OCI-LY3 (cell line): ENCODE measurements around the gene RBP4.

Source experiments
- H2AFZ ChIP-seq: fragments of 200-600, 300-600 bp; shearing (Covaris generic); 2 replicates; pipeline ENCODE4 v1.6.0; 2014; ENCODE audit warnings: antibody characterized with exemption, low read depth, low read length
- H3K27ac ChIP-seq: fragments of 200-600, 300-600 bp; sonication (generic); 2 replicates; pipeline ENCODE4 v1.5.1; 2014; ENCODE audit warnings: mild to moderate bottlenecking, low read length, moderate library complexity, mixed read lengths
- H3K27me3 ChIP-seq: fragments of 200-600, 300-600 bp; sonication (generic); 2 replicates; pipeline ENCODE4 v1.6.1; 2014; ENCODE audit warnings: low read depth, low read length, mixed read lengths
- H3K36me3 ChIP-seq: fragments of 200-600, 300-600 bp; sonication (generic); replicated peaks from 2 replicates; pipeline ENCODE3; 2014; ENCODE audit warnings: low read depth, low read length, mixed read lengths
- H3K4me1 ChIP-seq: fragments of 300-600, 200-600 bp; sonication (generic); 2 replicates; pipeline ENCODE4 v1.6.1; 2014; ENCODE audit warnings: low read length, mixed read lengths
- H3K4me2 ChIP-seq: fragments of 200-600, 300-600 bp; sonication (generic); 2 replicates; pipeline ENCODE4 v1.6.1; 2014; ENCODE audit warnings: low read length, mixed read lengths
- H3K4me3 ChIP-seq: fragments of 300-600, 200-600 bp; sonication (generic); 2 replicates; pipeline ENCODE4 v1.5.1; 2014; ENCODE audit warnings: antibody characterized with exemption, mild to moderate bottlenecking, low read length, moderate library complexity
- H3K79me2 ChIP-seq: fragments of 300-600, 200-600 bp; shearing (Covaris generic); 2 replicates; pipeline ENCODE4 v1.6.1; 2014; ENCODE audit warnings: mild to moderate bottlenecking, low read length, mixed read lengths
- H3K9ac ChIP-seq: fragments of 300-600, 200-600 bp; shearing (Covaris generic); 2 replicates; pipeline ENCODE4 v1.6.0; 2014; ENCODE audit warnings: mild to moderate bottlenecking, low read length, moderate library complexity
- H3K9me3 ChIP-seq: fragments of 200-600, 300-600 bp; shearing (Covaris generic); 2 replicates; pipeline ENCODE4 v1.6.1; 2014; ENCODE audit warnings: low read length, mixed read lengths; ENCODE audit not compliant: insufficient read depth
- H4K20me1 ChIP-seq: fragments of 200-600, 300-600 bp; sonication (generic); 2 replicates; pipeline ENCODE4 v1.6.1; 2016; ENCODE audit warnings: low read length, mixed read lengths; ENCODE audit not compliant: insufficient read depth
- EZH2phosphoT487 ChIP-seq: fragments of 200-600 bp; shearing (Covaris generic); IDR thresholded peaks from 2 replicates; pipeline ENCODE4 v1.6.1; 2018; ENCODE audit warnings: antibody characterized with exemption, mixed run types, low read depth
- TF ChIP-seq, protein P1 (sequence below): fragments of 200-600, 300-600 bp; sonication (generic); IDR thresholded peaks from 2 replicates; pipeline ENCODE4 v1.5.1; 2014; ENCODE audit warnings: antibody characterized with exemption, low read length, low read depth

The RBP4 gene

DNA sequence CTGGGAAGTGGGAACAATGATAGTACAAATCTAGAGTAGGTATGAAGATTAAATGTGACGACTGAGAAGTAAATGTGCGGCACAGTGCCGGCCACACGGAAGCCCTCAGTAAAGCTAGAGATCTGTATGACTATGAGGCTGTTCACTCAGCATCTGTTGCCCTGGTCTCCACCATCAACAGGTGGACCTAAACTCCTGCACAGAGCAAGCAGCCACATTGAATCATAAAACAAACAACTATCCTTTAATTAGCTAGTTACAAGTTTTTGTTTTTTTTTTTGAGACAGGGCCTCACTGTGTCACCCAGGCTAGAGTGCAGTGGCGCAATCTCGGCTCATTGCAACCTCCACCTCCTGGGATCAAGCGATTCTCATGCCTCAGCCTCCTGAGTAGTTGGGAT lies 16.6 kb downstream of the RBP4 start:
- H3K27ac ChIP-seq = no peak overlapping the region
- H3K79me2 ChIP-seq = no peaks in the 10 kb centered on the region
- no peaks in the 10 kb centered on the region for H3K27me3 ChIP-seq
- no peak overlapping the region for H3K9ac ChIP-seq
- H4K20me1 ChIP-seq = no peaks in the 10 kb centered on the region
- H3K4me2 ChIP-seq = no peak overlapping the region
- TF ChIP-seq, protein P1, sequence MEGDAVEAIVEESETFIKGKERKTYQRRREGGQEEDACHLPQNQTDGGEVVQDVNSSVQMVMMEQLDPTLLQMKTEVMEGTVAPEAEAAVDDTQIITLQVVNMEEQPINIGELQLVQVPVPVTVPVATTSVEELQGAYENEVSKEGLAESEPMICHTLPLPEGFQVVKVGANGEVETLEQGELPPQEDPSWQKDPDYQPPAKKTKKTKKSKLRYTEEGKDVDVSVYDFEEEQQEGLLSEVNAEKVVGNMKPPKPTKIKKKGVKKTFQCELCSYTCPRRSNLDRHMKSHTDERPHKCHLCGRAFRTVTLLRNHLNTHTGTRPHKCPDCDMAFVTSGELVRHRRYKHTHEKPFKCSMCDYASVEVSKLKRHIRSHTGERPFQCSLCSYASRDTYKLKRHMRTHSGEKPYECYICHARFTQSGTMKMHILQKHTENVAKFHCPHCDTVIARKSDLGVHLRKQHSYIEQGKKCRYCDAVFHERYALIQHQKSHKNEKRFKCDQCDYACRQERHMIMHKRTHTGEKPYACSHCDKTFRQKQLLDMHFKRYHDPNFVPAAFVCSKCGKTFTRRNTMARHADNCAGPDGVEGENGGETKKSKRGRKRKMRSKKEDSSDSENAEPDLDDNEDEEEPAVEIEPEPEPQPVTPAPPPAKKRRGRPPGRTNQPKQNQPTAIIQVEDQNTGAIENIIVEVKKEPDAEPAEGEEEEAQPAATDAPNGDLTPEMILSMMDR = no peak
- no peak for TF ChIP-seq EZH2phosphoT487
- no peak overlapping the region for H2AFZ ChIP-seq
- H3K4me3 ChIP-seq = no peak overlapping the region
- H3K4me1 ChIP-seq = no peaks in the 10 kb centered on the region
- no peaks in the 10 kb centered on the region for H3K9me3 ChIP-seq
- no peaks in the 10 kb centered on the region for H3K36me3 ChIP-seq

DNA sequence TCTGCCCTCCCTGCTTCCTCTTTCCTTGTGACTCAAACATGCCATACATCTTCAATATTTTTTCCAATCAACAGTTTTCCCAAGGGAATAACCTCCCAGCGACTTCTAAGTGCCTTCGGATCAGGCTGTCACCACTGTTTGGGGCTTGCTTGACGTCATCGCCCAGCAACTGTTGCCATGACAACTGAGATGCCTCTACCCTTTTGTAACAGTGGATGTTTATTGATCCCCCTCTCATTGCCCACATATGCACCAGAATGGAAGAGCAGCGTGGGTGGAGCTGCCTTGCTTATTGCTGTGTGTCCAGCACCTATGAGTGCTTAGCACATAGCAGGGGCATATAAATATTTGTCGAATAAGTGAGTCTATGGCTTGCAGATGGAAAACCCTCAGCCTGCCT lies 20.2 kb downstream of the RBP4 start:
- Histone ChIP-seq H3K9me3 (no peaks in the 10 kb centered on the region), H2AFZ (no peak overlapping the region), H3K9ac (no peak overlapping the region), H3K4me3 (no peak overlapping the region), H3K36me3 (no peaks in the 10 kb centered on the region), H3K4me1 (no peaks in the 10 kb centered on the region), H4K20me1 (no peaks in the 10 kb centered on the region), H3K4me2 (no peak overlapping the region), H3K27me3 (no peaks in the 10 kb centered on the region), H3K79me2 (no peaks in the 10 kb centered on the region), H3K27ac (no peak overlapping the region)
- TF ChIP-seq EZH2phosphoT487 = no peak
- TF ChIP-seq, protein P1 = no peak

DNA sequence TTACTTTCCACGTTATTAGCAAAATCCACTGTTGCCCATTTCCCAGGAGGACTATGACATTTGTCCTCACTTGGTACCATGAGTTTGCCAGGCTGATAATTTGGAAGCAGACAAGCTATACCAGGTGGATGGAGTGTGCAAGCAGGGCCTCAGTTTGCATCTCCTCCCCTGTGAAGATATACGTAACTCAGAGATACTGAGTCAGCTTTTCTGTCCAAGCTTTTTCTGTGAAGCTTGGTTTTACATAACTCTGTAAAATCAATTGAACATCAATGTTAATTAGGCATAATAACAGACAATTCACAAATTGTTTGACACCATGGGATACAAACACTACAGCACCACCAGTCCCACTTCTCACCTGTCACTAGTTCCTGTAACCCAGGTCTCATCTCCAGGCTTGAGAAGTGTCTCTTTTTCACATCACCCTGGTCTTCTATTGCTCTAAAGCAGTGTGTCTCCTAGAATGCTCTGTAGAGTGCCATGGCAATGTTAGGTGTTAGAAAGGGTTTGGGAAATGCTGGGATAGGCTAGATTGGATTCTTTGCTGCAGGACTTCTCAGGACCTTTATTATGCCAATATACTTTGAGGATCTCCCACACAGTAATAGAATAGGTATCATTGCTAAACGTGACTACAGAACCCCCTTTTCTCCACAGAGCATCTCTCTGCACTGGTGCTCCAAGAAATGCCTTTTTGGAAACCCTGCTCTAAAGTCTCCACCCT lies 20.9 kb downstream of the RBP4 start:
- Histone ChIP-seq H3K4me1 (no peaks in the 10 kb centered on the region), H3K9me3 (no peaks in the 10 kb centered on the region), H3K9ac (no peak overlapping the region), H3K36me3 (no peaks in the 10 kb centered on the region), H3K4me2 (no peak overlapping the region), H3K27me3 (no peaks in the 10 kb centered on the region), H4K20me1 (no peaks in the 10 kb centered on the region), H3K4me3 (no peak overlapping the region), H3K79me2 (no peaks in the 10 kb centered on the region), H2AFZ (no peak overlapping the region), H3K27ac (no peak overlapping the region)
- TF ChIP-seq, protein P1 = no peak
- no peak for TF ChIP-seq EZH2phosphoT487

DNA sequence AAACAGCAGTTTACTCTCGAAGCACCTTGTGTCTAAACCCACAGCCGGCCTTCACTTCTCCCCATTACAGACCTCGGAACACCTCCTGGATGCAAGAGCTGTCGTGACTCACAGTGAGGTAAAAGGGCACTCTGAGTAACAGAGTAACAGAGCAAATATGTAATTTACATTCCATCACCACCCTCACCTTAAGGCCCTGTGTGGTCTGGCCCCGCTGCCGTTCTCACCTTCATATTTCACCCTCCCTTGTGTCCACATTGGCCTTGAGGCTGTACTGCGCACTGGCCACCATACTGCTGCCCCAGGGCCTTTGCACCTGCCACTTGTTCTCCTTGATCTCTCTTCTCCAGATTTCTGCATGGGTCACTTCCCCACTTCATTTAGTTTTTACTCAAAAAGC lies 21.9 kb downstream of the RBP4 start:
- Histone ChIP-seq H3K27me3 (no peaks in the 10 kb centered on the region), H3K4me2 (no peak overlapping the region)

More for the DNA sequence above, 21.9 kb downstream of the RBP4 start:
- TF ChIP-seq EZH2phosphoT487 = no peak
- TF ChIP-seq, protein P1 = no peak
- H3K79me2 ChIP-seq = no peaks in the 10 kb centered on the region
- no peak overlapping the region for H3K4me3 ChIP-seq
- H3K9me3 ChIP-seq = no peaks in the 10 kb centered on the region
- no peak overlapping the region for H2AFZ ChIP-seq
- no peaks in the 10 kb centered on the region for H4K20me1 ChIP-seq
- no peak overlapping the region for H3K27ac ChIP-seq
- H3K36me3 ChIP-seq = no peaks in the 10 kb centered on the region
- no peaks in the 10 kb centered on the region for H3K4me1 ChIP-seq
- H3K9ac ChIP-seq = no peak overlapping the region
